Lower leg skin (tissue), 4 donors: ENCODE measurements around the gene DGKD. TPM values are rescaled to one million over a fixed set of nuclear protein-coding genes. Genes with fewer than 3 reads are reported as not detected.

Experiments
- DNase-seq, 2 donors: peaks; one replicate each; pipeline ENCODE4 v3.0.0-alpha.2; 2019; ENCODE audit warnings: low spot score in 2 of 2
- H3K4me3 ChIP-seq: fragments of 200-600 bp; sonication (generic); 2 replicates; pipeline ENCODE4 v1.5.1; 2017; ENCODE audit warnings: mild to moderate bottlenecking, low read depth; ENCODE audit not compliant: poor library complexity, severe bottlenecking
- CTCF ChIP-seq, 3 donors: fragments of 450-650 bp; IDR thresholded peaks; one replicate each; pipeline ENCODE4 v1.5.1; 2016; ENCODE audit warnings: antibody characterized with exemption in 3 of 3, mild to moderate bottlenecking in 3 of 3, moderate library complexity in 2 of 3
- POLR2A ChIP-seq, 2 donors: fragments of 450-650 bp; IDR thresholded peaks; one replicate each; pipeline ENCODE4 v1.6.1; 2016 to 2017; ENCODE audit warnings: antibody characterized with exemption in 2 of 2, mild to moderate bottlenecking in 1 of 2, moderate library complexity in 1 of 2
- WGBS, 2 donors: methylation state at CpG; one replicate each; pipeline ENCODE4 v1.1.5; 2018; 5-methylcytosine and 5-hydroxymethylcytosine counted together
- intact Hi-C: fragments of 100-400 bp; cut with DNase I; formaldehyde crosslinking; loops from one replicate; pipeline ENCODE4 v1.15.0; 2023; ENCODE audit warnings: low total_unique reads
- total RNA-seq, 4 donors: library from RNA; depleted of rRNA; stranded (reverse); fragments of >200 nt; gene quantifications; one replicate each; pipeline ENCODE4 v1.1.0, GENCODE V29; 2016

Gene DGKD
- total RNA-seq, 4 donors from 2014 or later, result 5.8 to 15.2 (median 7.8) TPM

DNA sequence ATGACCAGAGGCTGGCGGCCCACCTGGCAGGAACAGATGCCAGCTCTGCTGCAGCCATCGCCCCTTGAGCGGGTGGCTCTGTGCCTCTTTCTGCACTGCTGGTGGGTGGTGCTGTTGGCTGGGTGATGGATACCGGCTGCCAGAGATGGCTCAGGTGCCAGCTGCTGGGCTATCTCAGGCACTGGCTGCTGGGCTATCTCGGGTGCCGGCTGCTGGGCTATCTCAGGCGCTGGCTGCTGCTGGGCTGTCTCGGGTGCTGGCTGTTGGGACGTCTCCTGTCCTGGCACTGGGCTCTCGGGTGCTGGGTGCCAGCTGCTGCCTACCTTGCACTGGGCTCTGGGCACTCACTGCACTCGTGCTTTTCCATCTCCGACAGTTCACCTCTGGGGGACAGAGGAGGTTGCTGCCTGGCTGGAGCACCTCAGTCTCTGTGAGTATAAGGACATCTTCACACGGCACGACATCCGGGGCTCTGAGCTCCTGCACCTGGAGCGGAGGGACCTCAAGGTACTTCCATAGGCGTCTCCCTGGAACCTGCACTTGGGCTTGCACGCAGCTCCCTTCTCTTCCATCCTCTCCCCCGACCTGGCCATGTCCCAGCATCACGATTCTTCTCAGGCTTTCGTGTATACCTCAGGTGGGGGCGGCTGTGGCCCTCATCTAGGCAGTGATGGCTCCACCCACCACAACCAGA is 113.9 kb downstream of the DGKD start:
- WGBS, 2 donors, result 89 to 94% methylated on average over 22 of the region's 22 CpGs
- intact Hi-C loops, result no loop called here
- no peak for DNase-seq

GRCh38 chr2:233468741-233469110 is 114.4 kb downstream of the DGKD start:
- H3K4me3 ChIP-seq, result no peak overlapping the region
- TF ChIP-seq POLR2A (IDR thresholded peaks at IDR 0.05) (no peak), CTCF (IDR thresholded peaks at IDR 0.05) (no peak)
- 97 to 99% methylated on average over 7 to 8 of the region's 8 CpGs for WGBS, 2 donors
- intact Hi-C loops, result no loop called here
- no peak for DNase-seq

More for the DNA sequence above, 113.9 kb downstream of the DGKD start:
- no peak overlapping the region for H3K4me3 ChIP-seq
- TF ChIP-seq CTCF (IDR thresholded peaks at IDR 0.05) (no peak), POLR2A (IDR thresholded peaks at IDR 0.05) (no peak)

GRCh38 chr2:233469261-233470010 is 115.1 kb downstream of the DGKD start:
- H3K4me3 ChIP-seq, result no peak overlapping the region
- no peak for DNase-seq
- intact Hi-C loops, result no loop called here
- TF ChIP-seq CTCF (IDR thresholded peaks at IDR 0.05), result no peak
- no peak for TF ChIP-seq POLR2A (IDR thresholded peaks at IDR 0.05)
- 79 to 83% methylated on average over 31 to 32 of the region's 32 CpGs for WGBS, 2 donors

GRCh38 chr2:233470011-233470687 is 115.9 kb downstream of the DGKD start:
- 70 to 87% methylated on average over 18 to 19 of the region's 20 CpGs for WGBS, 2 donors
- TF ChIP-seq POLR2A (IDR thresholded peaks at IDR 0.05) (no peak), CTCF (IDR thresholded peaks at IDR 0.05) (no peak)
- DNase-seq, result peak in 1 of 2 donors; percentile 87
- intact Hi-C loops, result no loop called here
- H3K4me3 ChIP-seq, result no peak overlapping the region

DNA sequence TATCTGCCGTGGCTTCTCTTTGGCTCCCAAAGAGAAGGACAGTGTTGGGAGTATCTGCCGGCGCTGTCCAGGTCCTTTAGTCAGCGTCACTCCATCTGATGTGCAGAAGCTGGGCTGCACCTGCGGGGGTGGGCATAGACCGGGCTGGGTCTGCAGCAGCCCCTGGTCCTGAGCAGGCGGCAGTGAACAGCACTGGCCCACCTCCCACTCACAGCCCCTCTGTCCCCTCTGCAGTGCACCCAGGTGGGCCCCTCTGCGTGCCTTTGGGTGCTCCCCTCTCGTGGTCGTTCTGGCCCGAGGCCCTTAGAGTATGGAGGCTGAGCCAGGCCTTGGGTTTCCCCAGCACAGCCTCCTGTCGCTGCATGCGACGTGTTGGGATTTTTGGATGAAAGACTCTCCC is 116.5 kb downstream of the DGKD start:
- WGBS, 2 donors, result 93 to 99% methylated on average over 14 of the region's 14 CpGs
- DNase-seq, result peak in 1 of 2 donors; percentile 70
- no peak overlapping the region for H3K4me3 ChIP-seq
- intact Hi-C loops, result no loop called here
- TF ChIP-seq CTCF (IDR thresholded peaks at IDR 0.05), result no peak
- no peak for TF ChIP-seq POLR2A (IDR thresholded peaks at IDR 0.05)
